Activated CD8-positive, alpha-beta memory T cell treated with anti-CD3 and anti-CD28 coated beads, Interleukin-2, amount 50 U/mL, for 1 hour (primary cell): ENCODE data around the gene ASRGL1.
A peak's percentile ranks its signal among the peaks of the same experiment; 100 is the strongest.
"Not testable (repeated sequence)": the region's sequence is repeated elsewhere in the genome, so short reads cannot be mapped to it uniquely, and the experiment has no call there.

ENCODE experiments used
- DNase-seq: peaks from one replicate; pipeline ENCODE4 v3.0.0-alpha.2; 2020; ENCODE audit errors: extremely low read depth

Gene ASRGL1

DNA sequence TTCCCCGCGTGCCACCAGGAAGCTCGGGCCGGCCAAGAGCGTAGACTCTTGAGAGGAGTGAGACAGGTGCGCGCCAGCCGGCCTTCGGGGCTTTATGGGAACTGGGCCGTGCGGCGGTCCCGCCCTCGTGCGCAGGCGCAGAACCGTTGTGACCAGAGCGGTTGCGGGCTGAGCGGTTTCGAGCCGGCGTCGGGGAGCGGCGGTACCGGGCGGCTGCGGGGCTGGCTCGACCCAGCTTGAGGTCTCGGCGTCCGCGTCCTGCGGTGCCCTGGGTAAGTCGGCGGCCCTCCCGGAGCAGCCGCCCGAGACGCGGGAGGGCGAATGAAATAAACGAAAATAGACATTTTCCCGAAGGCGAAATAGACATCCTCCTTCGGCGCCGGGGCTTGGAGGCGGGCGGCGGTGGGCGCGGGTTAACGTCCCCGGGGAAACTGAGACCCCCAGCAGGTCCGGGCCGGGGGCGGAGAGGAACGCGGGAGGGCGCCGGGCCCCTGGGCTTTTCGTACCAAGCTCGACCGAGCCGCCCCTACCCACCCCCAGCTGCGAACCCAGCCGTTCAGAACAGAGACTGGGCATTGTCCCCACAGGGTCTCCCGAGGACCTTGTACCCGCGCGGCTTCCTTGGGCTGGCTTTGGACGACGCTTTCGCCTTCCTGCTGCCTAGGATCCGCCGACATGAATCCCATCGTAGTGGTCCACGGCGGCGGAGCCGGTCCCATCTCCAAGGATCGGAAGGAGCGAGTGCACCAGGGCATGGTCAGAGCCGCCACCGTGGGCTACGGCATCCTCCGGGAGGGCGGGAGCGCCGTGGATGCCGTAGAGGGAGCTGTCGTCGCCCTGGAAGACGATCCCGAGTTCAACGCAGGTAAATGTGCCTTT is at the start of gene ASRGL1:
ASRGL1 (plus strand) TSS at position 146 of the 879 bp plus-strand sequence; CDS start at position 676, 530 bp downstream.
- peak; percentile 43 for DNase-seq

DNA sequence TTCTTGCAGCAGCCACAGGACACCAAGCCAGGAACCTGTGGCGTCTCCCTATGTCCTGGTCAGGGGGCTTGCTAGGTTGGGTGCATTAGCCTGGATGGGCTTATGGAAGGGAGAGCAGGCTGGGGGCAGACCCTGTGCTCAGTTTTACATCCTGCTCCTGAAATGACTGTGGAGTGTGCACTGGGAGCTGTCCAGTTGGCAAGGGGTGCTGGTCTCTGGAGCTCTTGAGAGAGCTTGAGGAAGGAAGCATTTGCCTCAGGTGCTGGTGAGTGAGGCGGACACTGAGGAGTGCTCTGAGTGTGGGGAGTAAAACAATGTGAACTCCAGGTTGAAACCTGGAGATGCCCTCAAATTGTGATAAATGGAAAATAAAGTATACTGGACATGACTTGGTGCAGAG is 41.7 kb upstream of the ASRGL1 start:
- DNase-seq, result no peak

DNA sequence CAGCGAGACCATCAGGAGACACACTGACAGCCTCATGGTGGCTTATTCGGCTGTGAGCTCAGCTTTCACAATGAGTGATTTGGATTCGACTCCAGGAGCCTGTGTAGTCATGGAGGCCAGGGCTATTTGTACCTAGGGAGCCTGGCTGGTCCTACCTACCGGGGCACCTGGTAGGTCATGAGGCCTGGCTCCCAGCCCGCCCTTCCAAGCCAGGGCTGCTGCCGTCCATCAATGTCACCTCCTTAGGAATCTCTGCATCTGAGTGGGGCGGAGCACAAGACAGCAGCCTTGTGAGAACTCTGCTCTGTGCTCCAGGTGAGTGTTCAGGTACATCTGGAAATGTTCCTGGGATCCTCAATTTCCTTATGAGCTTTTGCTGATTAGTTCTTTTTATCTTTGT is 38.3 kb upstream of the ASRGL1 start, which contains the start of gene SCGB1D4:
SCGB1D4 (minus strand) TSS at position 101 of the 400 bp plus-strand sequence; CDS start at position 36, 65 bp downstream.
- no peak for DNase-seq

DNA sequence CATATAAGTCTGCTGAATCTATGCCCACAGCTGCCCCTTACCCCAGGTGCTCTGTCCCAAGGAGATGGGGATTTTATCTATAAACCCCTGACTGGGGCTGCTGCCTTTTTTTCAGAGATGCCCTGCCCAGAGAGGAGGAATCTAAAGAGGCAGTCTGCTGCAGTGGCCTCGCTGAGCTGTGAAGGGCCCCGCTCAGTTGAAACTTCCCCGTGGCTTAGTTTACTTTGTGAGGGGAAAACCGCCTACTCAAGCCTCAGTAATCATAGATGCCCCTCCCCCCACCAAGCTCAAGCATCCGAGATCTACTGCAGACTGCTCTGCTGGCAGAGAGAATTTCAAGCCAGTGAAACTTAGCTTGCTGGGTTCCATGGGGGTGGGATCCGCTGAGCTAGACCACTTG is 31.0 kb upstream of the ASRGL1 start:
- DNase-seq, result no peak

DNA sequence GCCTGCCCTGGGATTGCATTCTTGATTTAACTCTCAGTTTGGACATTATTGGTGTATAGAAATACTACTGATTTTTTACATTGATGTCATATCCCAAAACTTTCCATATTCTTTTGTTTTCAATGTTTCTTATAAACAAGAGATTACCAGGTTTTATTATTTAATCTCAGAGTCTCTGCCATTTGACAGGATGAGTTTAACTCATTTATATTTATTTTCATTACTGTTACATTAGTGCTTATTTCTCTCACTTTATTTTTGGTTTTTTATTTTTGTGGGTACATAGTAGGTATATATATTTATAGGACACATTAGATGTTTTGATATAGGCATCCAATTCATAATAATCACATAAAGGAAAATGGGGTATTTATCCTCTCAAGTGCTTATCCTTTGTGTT is 29.3 kb upstream of the ASRGL1 start:
- DNase-seq, result no peak

DNA sequence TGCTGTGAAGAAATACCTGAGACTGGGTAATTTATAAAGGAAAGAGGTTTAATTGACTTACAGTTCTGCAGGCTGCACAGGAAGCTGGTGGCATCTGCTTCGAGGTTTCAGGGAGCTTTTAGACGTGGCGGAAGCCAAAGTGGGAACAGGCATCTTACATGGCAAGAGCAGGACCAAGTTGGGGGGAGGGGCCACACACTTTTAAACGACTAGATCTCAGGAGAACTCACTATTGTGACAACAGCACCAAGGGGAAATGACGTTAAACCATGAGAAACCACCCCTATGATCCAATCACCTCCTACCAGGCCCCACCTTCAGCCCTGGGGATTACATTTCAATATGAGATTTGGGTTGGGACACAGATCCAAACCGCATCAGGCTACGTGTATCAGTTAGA is 27.3 kb upstream of the ASRGL1 start:
- no peak for DNase-seq

DNA sequence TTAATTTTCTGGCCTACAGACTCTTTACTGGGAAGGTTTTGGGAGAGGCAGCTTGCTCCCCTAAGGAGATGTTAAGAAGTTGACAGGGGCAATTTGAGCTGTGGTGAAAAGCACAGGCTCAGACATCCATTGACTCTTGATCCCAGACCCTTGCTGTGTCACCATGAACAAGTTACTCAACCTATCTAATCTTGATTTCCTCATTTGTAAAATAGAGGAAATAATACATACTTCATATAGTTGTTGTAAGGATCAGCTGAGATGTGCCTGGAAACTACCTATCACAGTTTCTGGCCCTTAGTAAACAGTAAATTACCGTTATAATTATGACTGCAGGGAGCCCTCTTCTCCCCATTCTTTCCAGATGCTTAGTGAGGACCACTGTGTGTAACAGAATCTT is 21.8 kb upstream of the ASRGL1 start:
- DNase-seq, result no peak

DNA sequence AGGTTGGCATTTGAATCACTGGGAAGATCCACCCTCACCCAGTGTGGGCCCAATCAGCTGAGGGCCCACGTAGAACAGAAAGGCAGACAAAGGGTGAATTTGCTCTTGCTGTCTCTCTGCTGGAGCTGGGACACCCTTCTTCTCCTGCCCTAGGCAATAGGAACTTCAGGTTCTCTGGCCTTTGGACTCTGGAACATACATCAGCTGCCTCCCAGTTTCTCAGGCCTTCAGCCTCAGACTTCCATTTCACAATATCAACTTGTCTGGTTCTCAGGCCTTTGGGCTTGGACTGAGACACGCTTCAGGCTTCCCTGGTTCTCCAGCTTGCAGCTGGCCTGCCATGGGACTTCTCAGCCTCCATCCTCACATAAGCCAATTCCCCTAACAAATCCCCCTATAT is 14.7 kb upstream of the ASRGL1 start:
- no peak for DNase-seq

DNA sequence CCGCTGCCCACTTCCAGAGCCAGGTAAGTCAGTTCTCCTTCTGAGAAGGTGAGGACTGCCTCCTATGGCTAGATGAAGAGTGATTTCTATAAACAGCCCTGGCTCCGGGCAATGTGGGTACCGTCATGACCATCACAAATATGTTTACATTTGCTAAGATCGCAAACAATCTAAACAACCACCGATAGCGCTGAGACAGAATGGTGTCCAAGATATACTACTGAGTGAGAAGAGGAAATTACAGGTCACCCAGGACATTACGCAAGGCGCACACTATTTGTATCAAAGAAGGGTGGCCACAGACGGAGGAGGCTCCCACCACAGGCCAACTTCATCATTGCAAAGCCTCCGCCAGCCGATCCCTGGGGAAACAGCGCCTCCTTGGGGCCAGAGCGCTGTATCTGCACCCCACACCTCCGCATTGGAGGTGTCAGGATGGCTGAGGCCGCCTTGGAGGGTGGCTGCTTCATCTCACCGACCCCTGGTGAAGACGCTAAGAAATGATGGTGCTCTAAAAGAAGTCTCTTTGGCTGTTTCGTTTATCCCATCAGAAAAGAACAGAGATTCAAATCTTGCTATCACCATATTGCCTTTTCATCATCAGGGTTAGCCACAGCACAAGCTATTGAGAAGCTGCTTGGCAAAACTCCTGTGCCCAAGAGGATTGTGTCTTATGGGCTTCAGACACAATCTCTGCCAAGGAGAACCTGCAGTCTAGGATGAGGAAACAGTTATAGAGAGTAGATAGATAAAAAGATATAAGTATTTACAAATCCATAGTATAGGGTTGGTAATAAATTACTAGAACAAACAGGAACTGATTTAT is 12.3 kb upstream of the ASRGL1 start:
- DNase-seq, result no peak

DNA sequence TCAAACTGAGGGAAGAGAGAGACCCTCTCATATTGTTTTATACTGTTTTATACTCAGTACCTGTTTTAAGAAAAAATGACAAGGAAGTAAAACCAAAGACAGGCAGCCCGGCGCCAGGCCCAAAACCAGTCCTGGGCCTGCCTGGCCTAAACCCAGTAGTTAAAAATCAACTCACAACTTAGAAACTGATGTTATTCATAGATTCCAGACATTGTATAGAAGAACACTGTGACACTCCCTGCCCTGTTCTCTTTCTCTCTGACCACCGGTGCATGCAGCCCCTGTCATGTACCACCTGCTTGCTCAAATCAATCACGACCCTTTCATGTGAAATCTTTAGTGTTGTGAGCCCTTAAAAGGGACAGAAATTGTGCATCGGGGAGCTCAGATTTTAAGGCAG is 11.5 kb upstream of the ASRGL1 start:
- DNase-seq, result not testable (repeated sequence)

DNA sequence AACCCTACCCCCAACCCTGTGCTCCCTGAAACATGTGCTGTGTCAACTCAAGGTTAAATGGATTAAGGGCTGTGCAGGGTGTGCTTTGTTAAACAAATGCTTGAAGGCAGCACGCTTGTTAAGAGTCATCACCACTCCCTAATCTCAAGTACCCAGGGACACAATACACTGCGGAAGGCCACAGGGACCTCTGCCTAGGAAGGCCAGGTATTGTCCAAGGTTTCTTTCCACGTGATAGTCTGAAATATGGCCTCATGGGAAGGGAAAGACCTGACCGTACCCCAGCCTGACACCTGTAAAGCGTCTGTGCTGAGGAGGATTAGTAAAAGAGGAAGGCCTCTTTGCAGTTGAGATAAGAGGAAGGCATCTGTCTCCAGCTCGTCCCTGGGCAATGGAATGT is 10.5 kb upstream of the ASRGL1 start:
- not testable (repeated sequence) for DNase-seq

DNA sequence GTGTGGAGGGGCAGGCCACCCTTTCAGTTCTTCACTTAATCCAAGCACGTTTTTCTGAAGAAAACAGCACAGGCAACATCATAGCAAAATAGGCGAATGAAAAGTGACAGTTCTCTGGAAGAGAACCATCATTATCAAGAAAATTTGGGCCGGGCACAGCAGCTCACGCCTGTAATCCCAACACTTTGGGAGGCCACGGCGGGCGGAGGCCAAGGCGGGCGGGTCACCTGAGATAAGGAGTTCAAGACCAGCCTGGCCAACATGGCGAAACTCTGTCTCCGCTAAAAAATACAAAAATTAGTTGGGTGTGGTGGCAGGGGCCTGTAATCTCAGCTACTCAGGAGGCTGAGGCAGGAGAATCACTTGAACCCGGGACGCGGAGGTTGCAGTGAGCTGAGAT is 9.7 kb upstream of the ASRGL1 start:
- DNase-seq, result not testable (repeated sequence)

DNA sequence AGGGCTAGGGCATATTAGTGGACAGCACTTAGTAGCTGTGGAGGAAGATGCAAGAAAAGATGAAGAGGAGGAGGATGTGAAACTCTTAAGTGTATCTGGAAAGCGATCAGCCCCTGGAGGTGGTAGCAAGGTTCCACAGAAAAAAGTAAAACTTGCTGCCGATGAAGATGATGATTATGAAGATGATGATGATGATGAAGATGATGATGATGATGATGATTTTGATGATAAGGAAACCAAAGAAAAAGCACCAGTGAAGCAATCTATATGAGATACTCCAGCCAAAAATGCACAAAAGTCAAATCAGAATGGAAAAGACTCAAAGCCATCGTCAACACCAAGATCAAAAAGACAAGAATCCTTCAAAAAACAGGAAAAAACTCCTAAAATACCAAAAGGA is 6.0 kb upstream of the ASRGL1 start:
- DNase-seq, result not testable (repeated sequence)

DNA sequence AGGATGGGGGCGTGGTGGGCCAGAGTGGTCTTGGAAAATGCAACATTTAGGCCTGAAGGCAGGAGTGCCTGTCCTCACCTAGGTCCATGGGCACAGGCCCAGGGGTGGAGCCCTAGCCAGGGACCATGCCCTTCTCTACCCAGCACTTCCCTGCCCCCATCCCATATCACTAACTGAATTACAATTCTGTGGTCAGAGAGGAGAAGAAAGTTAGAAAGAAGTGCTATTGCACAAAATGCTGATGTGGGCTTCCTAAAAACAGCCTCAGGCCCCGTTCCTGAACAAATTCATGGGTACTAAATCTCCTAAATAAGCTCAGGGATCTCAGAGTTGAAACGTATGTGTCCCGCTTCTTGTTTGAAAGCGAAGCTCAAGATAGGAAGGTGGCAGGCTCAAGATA is 3.5 kb upstream of the ASRGL1 start:
- DNase-seq, result no peak

DNA sequence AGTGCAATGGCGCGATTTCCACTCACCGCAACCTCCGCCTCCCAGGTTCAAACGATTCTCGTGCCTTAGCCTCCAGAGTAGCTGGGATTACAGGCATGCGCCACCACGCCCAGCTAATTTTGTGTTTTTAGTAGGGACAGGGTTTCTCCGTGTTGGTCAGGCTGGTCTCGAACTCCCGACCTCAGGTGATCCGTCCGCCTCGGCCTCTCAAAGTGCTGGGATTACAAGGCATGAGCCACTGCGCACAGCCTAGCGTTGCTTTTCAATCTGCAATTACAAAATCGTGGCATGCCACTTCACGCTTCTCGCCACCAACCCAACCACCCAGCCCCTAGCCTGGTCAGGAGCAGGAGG is 322 bp upstream of the ASRGL1 start:
- DNase-seq, result not testable (repeated sequence)

DNA sequence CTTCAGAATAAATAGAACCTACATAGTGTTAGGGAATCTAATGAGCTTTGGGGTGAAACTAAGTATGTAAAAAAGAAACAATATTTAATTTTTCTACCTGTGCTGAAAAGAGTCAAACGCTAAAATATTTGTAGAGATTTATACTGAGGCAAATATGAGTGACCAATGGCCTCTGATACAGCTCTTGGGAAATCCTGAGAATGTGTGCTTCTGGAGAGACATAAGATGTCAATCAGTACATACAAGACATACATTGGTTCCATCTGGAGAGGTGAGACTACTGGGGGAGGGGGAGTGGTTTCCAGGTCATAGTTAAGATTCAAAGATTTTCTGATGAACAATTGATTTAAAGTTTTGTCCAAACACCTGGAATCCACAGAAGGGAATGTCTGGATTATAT is 970 bp downstream of the ASRGL1 start:
- DNase-seq, result no peak

DNA sequence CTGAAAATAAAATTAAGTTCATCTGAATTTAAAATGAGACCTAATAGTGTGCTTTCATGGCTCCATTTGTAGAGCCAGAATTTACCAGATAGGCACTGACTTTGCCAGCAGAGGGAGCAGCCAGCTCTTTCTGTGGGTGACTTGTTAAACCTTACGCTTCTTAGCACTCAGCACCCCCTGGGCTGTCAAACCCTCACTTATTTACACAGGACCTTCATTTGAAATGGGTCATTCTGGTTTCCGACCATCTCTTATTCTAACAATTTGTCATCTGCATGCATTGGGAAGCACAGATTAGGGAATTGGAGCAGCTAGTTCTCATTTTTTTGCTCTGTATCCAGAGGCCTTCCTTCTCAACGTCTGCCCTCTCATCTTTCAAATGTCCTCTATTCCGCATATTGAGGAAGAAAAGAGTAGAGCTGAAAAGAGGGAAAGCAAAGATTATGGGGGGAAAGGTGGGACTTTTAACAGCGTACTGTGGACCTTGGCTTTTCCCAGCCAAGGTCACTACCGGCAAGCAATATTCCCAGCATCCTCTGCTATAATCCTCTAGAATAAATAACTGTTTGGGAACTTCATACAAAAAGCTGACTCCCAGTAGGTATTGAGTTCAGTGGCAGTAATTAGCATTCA is 3.1 kb downstream of the ASRGL1 start:
- peak; percentile 16 for DNase-seq

DNA sequence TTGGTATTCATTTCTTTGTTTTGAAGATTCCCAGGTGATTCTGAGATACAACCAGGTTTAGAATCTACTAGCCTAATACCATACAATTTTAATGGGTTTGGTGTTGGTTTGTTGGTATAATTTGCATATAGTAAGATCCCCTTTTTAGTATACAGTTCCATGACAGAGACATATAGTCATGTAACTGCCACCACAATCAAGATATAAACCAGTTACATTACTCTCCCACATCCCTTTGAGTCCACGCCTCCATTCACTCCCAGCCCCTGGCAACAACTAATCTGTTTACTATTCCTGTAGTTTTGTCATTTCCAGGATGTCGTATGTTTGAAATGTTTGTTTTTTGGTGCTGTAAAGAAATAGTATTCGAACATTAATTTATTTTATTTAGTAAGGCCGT is 4.3 kb downstream of the ASRGL1 start:
- no peak for DNase-seq

DNA sequence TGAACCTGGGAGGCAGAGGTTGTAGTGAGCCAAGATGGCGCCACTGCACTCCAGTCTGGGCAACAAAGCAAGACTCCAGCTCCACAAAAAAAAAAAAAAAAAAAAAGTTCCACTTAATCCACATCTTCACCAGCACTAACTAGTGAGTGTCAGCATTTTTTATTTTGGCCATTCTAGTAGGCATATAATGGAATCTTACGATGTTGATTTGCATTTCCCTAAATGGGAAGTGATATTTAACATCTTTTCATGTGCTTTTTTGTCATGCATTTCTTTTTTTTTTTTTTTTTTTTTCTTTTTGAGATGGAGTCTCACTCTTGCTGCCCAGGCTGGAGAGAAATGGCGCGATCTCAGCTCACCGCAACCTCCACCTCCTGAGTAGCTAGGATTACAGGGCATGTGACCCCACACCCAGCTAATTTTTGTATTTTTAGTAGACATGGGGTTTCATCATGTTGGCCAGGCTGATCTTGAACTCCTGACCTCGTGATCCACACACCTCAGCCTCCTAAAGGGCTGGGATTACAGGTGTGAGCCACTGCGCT is 6.5 kb downstream of the ASRGL1 start:
- DNase-seq, result not testable (repeated sequence)

DNA sequence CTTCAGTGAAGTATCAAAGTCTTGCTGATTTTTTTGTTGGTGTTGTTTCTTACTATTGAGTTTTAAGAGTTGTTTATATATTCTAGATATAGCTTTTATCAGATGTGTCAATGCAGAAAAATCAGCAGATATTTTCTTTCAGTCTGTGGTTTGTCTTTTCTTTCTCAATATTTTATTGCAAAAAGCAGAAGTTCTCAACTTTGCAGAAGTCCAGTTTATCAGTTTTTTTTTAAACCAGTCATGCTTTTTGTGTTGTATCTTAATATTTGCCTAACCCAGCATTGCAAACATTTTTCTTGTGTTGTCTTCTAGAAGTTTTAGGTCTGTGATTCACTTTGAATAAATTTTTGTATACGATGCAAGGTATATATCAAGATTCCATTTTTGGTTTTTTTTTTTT is 7.0 kb downstream of the ASRGL1 start:
- no peak for DNase-seq

DNA sequence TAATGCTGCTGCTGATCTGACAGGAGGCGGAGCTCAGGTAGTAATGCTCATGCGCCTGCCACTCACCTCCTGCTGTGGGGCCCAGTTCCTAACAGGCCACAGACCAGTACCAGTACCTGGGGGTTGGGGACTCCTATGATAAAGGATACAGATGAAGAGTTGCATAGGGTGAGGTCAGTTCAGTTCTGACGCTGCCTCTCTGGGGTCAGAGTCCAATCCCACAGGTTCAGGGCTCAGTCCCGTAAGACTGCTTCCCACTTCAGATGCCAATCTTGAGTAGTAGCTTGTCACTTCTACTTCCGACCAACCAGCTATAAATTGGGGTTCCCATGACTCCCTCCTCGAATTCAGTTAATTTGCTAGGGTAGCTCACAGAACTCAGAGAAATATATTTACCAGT is 8.6 kb downstream of the ASRGL1 start:
- DNase-seq, result no peak
